GM18868 (cell line): ENCODE measurements around the gene SPTY2D1.
"Not testable (repeated sequence)": the region's sequence is repeated elsewhere in the genome, so short reads cannot be mapped to it uniquely, and the experiment has no call there.

Experiments used
- ATAC-seq: cut with Tn5 transposase; IDR thresholded peaks from one replicate; pipeline ENCODE4 v1.9.1; 2021; ENCODE audit warnings: mild to moderate bottlenecking, moderate library complexity; ENCODE audit not compliant: unreplicated experiment

The SPTY2D1 gene, protein sequence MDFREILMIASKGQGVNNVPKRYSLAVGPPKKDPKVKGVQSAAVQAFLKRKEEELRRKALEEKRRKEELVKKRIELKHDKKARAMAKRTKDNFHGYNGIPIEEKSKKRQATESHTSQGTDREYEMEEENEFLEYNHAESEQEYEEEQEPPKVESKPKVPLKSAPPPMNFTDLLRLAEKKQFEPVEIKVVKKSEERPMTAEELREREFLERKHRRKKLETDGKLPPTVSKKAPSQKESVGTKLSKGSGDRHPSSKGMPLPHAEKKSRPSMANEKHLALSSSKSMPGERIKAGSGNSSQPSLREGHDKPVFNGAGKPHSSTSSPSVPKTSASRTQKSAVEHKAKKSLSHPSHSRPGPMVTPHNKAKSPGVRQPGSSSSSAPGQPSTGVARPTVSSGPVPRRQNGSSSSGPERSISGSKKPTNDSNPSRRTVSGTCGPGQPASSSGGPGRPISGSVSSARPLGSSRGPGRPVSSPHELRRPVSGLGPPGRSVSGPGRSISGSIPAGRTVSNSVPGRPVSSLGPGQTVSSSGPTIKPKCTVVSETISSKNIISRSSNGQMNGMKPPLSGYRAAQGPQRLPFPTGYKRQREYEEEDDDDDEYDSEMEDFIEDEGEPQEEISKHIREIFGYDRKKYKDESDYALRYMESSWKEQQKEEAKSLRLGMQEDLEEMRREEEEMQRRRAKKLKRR

DNA sequence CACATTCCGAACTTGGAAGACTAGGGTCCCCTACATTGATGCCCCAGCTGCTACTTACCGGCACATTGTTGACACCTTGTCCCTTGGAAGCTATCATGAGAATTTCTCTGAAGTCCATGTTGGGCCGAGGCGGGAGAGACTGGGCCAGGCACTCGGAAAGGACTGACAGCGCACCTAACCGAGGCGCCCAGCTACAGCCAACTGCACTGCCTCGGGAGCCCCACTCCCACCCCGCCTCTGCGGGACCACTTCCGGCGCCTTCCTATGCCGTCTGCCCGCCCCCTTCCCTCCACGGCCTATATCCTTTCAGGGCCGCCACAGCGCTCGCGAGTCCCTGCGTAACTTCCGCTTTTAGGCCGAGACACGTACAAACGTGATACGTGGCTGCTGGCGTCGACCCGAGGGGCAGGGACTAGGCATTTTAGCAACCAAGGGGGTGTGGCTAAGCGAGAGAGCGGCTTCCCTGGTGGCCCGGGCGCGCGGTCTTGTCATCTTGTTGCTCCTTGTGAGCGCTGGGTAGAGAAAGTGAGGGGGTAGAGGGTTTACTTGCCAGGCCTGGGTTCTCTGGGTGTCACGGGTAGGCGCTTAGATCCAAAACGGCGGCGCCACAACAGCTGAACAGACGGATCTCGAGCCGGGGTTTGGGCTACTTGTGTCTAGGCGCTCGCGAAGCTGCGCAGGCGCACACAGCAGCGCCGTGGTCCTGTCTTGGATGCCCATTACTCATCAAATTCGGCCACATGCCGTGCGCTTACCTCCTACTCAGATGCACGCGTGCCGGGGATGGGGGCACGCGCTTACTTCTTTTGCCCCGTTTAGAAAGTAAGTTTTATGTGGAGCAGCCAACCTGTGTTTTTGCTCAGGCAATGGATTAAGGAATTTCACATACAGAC is at the start of gene SPTY2D1:
SPTY2D1 (minus strand) TSS at position 203 of the 893 bp plus-strand sequence; CDS start at position 118, 85 bp downstream.
- ATAC-seq = peak; percentile 96

DNA sequence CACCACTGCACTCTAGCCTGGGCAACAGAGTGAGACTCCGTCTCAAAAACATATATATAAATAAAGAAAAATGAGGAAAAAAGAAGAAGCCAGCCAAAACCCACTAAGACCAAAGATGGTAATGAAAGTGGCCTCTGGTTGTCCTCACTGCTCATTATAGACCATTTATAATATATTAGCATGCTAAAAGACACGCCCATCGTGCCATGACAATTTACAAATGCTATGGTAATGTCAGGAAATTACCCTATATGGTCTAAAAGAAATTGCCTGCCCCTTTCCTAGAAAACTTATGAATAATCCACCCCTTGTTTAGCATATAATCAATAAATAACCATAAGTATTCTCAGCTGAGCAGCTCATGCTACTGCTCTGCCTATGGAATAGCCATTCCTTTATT is 48.3 kb upstream of the SPTY2D1 start:
- ATAC-seq = no peak

DNA sequence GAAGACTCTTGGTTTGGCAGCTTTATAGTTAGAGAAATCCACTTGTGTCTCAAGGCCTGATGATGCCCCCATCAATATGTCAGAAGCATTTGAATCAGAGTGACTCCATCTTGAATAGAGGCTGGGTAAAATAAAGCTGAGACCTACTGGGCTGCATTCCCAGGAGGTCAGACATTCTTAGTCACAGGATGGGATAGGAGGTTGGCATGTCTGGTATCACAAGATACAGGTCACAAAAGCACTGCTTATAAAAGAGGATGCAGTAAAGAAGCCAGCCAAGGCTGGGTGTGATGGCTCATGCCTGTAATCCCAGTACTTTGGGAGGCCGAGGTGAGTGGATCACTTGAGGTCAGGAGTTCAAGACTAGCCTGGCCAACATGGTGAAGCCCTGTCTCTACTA is 47.8 kb upstream of the SPTY2D1 start:
- not testable (repeated sequence) for ATAC-seq

DNA sequence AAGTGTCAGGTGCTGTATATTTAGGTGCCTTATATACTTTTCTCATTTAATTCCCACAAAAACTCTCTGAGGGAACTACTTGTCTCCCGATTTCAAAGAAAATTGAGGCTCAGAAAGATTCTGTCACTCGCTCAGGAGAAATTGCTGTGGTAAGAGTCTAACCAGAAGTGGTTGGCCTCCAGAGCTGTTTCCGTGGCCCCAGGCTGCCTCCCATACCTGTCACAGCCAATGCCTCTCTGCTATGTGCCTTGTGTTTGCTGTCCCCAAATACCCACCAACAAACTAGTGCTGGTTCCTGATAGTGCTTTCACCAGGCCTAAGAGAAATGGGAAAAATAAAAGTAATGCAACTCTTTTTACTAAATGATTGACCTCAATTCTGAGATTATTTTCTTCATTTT is 43.4 kb upstream of the SPTY2D1 start:
- no peak for ATAC-seq

DNA sequence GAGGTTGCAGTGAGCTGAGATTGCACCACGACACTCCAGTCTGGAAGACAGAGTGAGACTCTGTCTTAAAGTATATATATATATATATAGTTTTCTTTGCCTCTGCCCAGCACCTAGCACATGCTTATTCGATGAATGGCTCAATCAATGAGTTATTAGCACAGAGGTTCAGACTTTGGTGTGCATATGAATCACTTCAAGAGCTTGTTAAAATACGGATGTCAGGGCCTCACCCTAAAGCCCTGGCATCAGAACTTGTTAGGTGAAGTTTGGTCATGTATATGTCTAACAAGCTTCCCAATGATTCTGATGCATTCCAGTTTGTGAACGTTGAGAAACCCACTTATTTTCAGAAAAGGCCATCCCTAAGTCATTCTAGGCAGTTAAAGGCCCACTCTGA is 42.7 kb upstream of the SPTY2D1 start:
- no peak for ATAC-seq

DNA sequence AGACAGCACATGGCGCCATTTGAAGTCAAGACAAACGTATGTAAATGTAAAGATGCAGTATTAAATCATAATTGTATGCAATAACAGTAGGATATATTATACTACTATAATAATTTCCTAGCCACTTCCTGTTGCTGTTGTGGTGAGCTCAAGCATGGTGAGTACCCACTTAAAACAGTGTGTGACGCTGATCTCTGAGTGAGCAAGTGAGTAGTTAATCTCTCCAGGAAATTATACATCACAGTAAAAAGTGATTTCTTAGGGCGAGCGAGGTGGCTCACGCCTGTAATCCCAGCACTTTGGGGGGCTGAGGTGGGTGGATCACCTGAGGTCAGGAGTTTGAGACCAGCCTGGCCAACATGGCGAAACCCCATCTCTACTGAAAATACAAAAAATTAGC is 38.1 kb upstream of the SPTY2D1 start:
- ATAC-seq = not testable (repeated sequence)

DNA sequence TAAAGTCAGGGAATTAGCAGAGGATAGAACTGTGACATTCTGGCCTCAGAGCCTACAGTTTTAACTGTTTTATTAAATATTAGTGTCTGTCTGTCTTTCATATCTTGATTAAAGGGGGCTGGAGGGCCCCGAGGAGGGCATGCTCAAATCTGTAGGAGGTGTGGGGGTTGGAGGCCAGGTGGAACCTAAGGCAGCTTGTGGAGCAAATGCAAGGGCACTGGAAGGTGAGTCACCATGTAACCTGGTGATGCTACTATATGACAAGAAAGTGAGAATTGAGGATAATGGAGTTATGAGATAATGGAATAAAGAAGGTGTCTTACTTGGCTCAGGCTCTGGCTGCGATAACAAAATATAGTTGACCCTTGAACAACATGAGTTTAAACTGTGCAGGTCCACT is 37.1 kb upstream of the SPTY2D1 start:
- no peak for ATAC-seq

DNA sequence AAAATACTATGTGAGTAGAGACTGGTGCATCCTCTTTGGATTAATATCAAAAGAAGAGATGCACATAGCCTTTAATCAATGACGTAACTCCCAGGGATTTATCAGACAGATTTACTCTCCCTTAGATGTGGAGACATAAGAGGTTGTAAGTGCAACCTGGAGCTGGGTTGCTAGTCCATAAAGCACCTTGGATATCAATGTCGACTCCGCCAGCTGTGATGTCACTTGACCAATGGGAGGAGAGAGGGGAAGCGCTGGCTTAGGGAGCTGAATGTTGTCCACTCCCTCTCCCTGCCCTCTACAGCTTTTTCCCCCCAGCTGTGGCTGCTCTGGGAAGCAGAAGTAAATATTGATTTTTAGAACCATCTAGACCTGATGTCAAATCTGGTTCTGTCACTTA is 35.6 kb upstream of the SPTY2D1 start:
- ATAC-seq = no peak

DNA sequence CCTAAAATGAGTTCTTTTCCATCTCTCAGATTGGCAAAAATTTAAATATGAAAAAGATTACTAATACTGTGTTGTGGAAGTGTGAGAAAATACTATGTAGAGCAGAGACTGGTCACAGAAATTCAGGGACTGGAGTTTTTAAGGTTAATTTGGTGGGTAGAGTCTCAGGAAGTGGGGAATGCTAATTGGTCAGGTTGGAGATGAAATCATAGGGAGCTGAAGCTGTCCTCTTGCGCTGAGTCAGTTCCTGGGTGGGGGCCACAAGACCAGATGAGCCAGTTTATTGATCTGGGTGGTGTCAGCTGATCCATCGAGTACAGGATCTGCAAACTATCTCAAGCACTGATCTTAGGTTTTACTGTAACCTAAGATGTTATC is 35.1 kb upstream of the SPTY2D1 start:
- ATAC-seq = no peak

DNA sequence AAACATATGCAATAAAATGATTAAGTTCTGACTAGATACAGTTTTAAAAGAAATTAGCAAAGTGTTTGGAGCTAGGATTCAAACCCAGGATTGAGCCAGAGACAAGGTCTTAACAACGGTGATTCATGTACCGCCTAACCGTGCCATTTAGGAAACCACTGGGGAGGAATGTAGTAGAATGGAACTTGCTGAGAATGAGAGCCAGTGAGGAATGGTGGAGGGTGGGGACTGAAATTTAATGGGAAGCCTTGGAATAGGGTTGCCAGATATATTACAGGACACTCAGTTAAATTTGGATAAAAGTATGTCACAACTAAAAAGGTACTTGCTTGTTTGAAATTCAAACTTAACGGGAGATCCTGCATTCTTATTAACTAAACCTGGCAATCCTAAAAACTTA is 34.0 kb upstream of the SPTY2D1 start:
- no peak for ATAC-seq

DNA sequence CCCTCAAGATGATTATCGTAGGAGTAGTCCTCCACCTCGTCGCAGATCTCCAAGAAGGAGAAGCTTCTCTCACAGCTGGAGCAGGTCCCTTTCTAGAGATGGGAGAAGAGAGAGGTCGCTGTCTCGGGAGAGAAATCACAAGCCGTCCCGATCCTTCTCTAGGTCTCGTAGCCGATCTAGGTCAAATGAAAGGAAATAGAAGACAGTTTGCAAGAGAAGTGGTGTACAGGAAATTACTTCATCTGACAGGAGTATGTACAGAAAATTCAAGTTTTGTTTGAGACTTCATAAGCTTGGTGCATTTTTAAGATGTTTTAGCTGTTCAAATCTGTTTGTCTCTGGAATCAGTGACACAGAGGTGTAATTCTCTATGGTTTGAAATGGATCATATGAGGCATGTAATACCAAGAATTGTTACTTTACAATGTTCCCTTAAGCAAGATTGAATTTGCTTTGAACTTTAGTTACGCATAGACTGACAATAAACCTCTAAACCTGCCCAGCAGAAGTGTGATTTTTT is 31.3 kb upstream of the SPTY2D1 start:
- not testable (repeated sequence) for ATAC-seq

DNA sequence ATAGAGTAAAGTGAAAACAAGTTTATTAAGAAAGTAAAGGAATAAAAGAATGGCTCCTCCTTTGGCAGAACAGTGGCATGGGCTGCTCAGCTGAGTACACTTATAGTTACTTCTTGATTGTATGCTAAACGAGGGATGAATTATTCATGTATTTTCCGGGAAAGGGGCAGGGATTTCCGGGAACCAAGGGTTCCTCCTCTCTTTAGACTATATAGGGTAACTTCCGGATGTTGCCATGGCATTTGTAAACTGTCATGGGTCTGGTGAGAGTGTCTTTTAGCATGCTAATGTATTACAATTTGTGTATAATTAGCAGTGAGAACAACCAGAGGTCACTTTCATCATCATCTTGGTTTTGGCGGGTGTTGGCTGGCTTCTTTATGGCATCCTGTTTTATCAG is 23.5 kb upstream of the SPTY2D1 start:
- ATAC-seq = no peak

DNA sequence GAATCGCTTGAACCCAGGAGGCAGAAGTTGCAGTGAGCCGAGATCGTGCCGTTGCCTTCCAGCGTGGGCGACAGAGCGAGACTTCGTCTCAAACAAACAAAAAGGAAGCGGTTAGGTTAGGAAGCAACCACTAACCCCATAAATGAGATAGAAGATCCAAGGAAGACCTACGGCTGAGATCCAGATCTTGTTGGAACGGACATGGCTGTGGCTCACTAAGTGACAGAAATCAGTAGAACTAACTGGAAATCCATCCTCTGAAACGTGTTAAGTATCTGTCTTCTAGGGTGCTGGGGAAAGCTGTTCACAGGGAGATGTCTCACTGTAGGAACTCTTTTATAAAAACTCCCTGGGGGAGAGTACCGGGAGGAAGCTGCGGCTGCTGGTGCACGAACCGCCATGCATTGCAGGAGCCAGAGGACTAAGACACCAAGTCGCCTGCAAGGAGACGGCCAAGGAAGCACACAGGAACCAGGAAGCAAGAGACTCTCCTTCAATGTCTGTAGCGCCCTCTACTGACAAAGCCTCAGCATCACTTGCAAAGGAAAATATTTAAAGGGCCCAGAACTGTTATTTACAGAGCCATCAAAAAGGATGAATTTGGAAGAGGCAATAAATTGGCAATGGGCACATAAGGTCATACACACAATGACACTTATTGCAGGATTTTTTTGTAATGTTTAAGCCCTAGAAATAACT is 16.9 kb upstream of the SPTY2D1 start:
- ATAC-seq = peak; percentile 49

DNA sequence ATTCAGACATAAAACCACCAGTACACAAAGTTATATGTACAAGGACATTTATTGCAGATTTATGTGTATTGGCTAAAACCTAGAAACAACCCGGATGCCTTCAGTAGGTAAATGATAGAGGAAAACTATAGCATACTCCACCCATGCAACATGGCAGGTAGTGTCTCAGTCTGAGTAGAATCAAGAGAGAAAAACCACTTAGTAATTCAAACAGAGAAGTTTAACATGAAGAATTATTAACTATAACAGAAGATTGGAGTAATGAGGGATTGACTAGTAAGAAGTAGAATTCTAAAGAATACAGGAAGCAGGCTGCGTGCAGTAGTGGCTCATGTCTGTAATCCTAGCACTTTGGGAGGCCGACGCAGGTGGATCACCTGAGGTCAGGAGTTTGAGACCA is 16.2 kb upstream of the SPTY2D1 start:
- no peak for ATAC-seq

DNA sequence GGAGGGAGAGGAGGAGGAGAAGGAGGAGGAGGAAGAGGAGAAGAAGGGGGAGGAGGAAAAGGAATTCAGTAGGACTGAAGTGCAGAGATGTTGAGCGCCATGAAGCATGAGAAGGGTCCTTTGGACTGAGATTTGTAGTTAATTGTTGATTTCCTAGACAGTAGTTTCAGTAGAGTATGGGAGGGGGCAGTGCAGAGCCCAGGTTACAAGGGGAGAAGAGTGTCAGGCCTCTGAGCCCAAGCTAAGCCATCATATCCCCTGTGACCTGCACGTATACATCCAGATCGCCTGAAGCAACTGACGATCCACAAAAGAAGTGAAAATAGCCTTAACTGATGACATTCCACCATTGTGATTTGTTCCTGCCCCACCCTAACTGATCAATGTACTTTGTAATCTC is 8.9 kb upstream of the SPTY2D1 start:
- not testable (repeated sequence) for ATAC-seq

DNA sequence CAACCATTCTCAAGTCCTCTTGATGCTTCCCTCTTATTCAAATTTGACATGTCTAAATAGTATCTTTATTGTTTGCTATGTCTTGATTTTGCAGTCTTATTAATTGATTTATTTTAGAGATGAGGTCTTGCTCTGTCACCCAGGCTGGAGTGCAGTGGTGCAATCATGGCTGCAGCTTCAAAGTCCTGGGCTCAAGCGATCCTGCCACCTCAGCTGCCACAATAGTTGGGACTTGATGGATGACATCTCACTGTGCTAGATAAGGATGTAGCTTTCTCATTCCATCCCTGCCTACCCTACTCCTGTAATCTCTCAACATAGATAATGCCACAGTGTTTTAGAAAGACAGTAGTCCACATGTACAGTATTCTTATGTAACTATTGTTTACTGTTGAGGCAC is 7.5 kb upstream of the SPTY2D1 start:
- no peak for ATAC-seq

DNA sequence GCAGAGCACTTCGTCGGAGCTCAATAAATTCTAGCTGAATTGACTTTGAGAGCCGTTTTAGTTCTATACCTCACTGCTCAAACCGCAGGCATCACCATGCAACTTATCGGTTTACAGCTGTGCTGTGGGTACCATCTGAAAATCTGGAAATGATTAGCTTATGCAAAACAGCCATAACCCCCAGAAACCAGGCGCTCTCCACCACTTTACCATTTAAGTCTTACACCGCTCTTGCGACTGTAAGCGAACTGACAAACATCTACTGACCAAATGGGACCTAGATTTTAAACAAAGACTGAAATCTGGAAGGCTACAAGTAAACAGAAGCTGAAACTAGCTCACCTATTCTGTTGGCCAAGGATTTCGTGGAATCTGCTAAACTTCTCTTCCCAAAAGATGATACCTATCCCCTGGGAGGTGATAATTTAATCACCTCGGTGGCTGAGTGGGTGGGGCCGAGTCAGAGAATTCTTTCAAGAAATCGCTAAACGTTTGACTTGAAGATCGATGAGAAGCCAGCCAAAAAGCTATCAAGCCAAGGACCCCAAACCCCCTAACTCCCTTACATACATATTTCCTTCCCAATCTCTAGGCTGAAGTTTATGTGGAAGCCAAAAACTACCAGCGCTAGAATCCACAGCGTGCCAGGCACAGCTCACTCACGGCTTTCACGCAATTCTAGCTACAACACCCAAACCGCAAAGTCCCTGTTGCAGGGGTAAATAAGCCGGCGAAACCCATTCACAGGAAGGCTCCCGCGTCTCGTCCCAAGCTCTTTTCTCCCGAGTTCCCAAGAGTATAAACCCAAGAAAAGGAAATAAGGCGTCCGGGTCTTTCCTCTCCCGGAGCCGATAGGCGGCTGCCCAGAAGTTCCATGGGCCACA is 644 bp downstream of the SPTY2D1 start:
- ATAC-seq = peak; percentile 46

DNA sequence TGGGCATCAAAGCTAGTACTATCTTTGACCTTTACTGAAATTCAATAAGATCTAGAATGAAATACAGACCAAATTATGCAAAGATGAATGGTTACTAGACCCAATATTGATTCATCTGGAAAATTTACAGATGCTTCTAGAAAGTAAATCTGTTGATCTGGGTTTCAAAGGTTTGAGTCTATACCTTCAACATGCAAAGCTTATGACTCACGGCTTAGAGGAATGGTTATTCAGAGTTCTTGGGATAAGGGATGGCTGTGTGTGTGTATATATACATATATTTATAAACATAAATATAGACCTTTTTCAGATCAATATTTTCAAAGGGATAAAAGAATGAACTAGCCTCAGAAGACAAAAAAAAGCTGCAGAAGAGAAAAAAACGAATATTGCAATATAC is 1.3 kb downstream of the SPTY2D1 start:
- ATAC-seq = no peak

DNA sequence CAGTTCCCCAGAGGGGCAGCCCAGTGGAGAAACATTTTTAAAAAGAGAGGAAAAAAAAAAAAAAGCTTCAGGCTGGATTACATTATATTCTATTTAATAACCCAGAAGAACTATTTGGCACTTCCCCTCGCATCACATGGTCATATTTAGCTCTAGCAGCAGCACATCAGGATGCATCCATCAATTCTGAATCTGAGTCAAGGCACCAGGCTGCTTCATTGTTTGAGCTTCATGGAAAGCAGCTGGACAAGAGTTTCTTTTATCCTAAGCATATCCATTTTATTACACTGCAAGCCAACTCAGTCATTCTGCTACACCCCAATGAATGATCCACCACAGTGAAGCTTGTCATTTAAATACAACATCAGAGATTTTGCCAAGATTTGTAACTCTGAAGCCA is 10.0 kb downstream of the SPTY2D1 start:
- ATAC-seq = no peak

DNA sequence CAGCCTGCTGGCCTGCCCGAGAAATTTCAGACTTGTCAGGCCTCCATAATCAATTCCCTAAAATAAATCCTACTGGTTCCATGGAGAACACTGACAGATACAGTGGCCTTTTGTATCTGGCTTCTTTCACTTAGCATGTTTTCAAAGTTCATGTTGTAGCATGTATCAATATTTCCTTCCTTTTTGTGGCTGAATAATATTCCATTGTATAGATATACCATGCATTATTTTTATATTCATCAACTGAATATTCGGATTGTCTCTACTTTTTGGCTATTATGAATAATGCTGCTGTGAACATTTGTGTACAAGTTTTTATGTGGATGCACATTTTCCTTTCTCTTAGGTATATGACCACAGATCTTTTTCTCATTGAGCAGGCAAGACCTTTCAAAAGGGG is 10.4 kb downstream of the SPTY2D1 start:
- no peak for ATAC-seq
